GM12878 (cell line): ENCODE results near the gene CENATAC.

Source experiments
- JUNB ChIP-seq: IDR thresholded peaks from 2 replicates; pipeline ENCODE4 v1.6.1; 2016; ENCODE audit warnings: antibody characterized with exemption, mild to moderate bottlenecking
- POLR2A ChIP-seq: IDR thresholded peaks from 2 replicates; pipeline ENCODE4 v1.6.1; 2011; ENCODE audit warnings: low read depth, mild to moderate bottlenecking, low read length
- SREBF2 ChIP-seq: IDR thresholded peaks from 2 replicates; pipeline ENCODE4 v1.6.1; 2012; ENCODE audit warnings: mild to moderate bottlenecking, low read length
- STAT1 ChIP-seq: fragments of 450-650 bp; conservative IDR thresholded peaks from 2 replicates; pipeline ENCODE4 v1.6.1; 2014; ENCODE audit warnings: antibody characterized with exemption, mild to moderate bottlenecking
- TF ChIP-seq, protein P1 (sequence below), 3 experiments: IDR thresholded peaks in 2 of 3; conservative IDR thresholded peaks in 1 of 3; 2 replicates each; pipeline ENCODE4 v1.5.1; 2011; ENCODE audit warnings: low read depth in 3 of 3, low read length in 3 of 3, mild to moderate bottlenecking in 3 of 3, control low read depth in 2 of 3, moderate library complexity in 2 of 3, inconsistent platforms in 1 of 3, mixed read lengths in 1 of 3; ENCODE audit not compliant: control insufficient read depth in 2 of 3, insufficient read depth in 1 of 3; ENCODE audit errors: extremely low read depth in 1 of 3

DNA sequence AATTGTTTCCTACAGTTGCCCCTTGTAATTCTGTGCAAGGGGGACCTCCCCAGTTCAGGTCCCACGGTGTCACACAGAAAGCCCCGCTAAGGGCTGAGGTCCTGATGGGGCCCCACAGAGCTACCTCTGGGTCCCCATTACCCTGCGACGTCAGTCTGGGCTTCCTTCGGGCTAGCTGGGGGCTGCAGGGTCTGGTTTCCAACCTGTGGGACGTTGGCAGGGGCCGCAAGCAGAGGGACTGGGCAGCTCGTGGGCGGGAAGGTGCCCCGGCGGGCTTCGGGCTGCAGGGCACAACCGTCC lies 32.0 kb downstream of the CENATAC start:
- TF ChIP-seq STAT1 = no peak
- TF ChIP-seq POLR2A = no peak
- TF ChIP-seq, protein P1, sequence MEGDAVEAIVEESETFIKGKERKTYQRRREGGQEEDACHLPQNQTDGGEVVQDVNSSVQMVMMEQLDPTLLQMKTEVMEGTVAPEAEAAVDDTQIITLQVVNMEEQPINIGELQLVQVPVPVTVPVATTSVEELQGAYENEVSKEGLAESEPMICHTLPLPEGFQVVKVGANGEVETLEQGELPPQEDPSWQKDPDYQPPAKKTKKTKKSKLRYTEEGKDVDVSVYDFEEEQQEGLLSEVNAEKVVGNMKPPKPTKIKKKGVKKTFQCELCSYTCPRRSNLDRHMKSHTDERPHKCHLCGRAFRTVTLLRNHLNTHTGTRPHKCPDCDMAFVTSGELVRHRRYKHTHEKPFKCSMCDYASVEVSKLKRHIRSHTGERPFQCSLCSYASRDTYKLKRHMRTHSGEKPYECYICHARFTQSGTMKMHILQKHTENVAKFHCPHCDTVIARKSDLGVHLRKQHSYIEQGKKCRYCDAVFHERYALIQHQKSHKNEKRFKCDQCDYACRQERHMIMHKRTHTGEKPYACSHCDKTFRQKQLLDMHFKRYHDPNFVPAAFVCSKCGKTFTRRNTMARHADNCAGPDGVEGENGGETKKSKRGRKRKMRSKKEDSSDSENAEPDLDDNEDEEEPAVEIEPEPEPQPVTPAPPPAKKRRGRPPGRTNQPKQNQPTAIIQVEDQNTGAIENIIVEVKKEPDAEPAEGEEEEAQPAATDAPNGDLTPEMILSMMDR (IDR thresholded peaks at IDR 0.05 in 2 of 3, conservative IDR thresholded peaks at IDR 0.05 in 1 of 3; ENCODE audit: control insufficient read depth in 2 of 3, extremely low read depth in 1 of 3, insufficient read depth in 1 of 3, low read depth in 3 of 3, low read length in 3 of 3) = no peak
- no peak for TF ChIP-seq JUNB
- TF ChIP-seq SREBF2 = no peak
